ENCODE data around the gene KRT9.
"Not testable (repeated sequence)": the region's sequence is repeated elsewhere in the genome, so short reads cannot be mapped to it uniquely, and the experiment has no call there.

KRT9 gene

GRCh38 chr17:41599680-41600079 lies 27.8 kb upstream of the KRT9 start:
- DNase-seq = no peak

DNA sequence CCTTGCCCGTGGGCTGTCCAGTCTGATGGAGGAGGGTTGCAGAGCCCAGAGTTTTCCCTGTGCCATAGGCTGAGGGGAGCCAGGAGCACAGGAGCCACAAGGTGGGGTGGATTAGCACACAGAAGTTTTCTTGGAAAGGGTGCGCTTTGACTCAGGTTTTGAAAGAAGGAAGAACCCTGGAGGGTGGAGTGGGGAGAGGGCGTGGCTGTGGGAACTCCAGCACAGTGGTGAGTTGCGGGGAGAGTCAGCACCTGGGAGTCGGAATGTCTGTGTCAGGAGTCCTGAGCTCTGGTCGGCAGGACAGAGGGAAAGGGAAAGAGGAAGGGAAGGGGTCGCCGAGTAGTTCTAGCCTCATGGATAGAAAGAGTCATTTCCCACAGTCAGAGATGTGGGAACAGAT lies 23.7 kb upstream of the KRT9 start:
- DNase-seq = no peak

- DNase-seq = no peak
These were observed 22.6 kb upstream of the KRT9 start for GRCh38 chr17:41594363-41594915.

- DNase-seq = no peak
These were observed 21.6 kb upstream of the KRT9 start for GRCh38 chr17:41593306-41593981.

DNA sequence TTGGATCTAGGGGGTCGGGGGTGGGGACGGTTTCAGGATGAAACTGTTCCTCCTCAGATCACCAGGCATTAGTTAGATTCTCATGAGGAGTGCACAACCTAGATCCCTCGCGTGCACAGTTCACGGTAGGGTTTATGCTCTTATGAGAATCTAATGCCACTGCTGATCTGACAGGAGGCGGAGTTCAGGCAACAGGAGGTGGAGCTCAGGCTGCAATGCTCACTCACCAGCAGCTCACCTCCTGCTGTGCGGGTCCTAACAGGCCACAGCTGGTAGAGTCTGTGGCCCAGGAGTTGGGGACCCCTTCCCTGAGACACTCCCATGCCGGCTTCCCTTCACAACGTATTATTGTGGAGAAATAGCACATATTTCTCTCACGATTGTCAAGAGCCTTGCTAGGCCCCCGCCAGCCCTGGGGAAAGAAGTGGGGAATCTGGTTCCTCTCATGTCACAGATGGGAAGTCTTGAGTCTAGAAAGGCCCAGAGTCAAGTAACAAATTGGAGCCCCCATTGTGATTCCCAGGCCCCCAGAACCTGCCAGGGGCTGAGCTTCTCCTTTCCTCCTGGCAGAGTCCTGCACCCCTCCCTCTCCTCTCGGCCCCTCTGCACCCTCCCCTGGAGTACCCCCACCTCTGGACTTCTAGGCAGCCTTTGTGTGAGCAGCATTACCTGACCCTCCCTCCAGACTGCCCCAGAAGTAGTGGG lies 20.9 kb upstream of the KRT9 start:
- DNase-seq = no peak

- no peak for DNase-seq
These were observed 17.4 kb upstream of the KRT9 start for GRCh38 chr17:41589301-41589700.

DNA sequence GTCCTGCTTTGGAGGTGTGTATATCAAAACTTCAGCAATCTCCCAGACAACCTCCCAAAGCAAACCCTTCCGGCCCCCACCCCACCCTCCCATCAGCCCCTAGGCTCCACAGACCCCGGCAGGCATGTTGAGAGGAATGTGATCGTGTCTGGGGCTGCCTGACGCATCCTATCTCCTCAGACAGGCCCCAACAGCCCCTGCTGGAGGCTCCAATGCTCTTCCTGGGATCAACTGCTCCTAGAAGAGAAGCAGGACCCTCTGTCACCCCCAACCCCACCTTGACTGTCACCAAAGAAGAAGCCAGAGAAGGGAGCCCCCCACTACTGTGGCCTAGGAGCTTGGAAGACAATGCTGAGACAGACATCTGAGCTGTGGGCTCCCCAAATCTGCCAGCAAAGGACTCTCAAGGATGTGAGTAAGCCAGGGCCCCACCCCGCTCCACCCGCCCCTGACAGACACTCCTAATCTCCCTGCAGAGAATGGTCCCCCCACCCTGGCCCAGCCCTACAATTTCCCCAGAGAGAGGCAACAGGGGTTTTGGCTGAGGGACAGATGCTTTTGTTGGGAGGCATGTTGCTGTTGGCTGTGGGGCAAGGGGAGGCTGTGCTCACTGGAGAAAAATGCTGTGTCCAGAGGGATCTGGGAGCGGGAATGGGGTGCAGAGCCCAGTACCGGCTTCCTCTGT lies 16.4 kb upstream of the KRT9 start:
- peak; percentile 16 for DNase-seq

DNA sequence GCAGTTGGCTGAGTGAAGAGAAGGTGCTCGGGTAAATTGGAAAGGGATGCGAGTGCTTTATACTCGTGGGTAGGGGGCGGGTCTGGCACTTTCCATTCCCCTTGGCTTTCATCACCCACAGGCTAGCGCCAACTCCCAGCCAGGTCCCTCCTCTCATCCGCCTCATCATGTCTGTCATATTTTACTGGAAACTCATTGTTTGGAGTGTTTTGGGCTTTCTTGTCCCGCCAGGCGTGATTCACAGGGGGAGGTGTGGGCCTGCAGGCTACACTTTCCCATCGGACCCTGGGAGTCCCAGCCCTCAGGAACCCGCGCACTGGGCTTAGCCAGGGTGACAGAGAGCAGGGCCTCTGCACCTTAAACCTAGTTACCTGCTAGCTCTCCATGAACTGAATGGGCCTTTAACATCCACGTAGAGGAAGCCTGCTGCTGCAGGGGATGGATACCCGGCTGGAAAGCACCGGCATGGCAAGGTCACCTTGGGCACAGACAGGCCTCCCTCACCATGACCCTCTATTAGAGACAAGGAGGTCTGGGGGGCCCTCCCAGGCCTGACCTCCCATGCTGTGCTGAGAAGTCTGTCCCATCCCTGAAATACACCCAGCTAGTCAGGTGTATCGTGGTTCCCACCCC lies 15.1 kb upstream of the KRT9 start, which contains the start of gene KRT14:
KRT14 (minus strand) TSS at position 33 of the 633 bp plus-strand sequence. CDS start 61 bp downstream, outside the sequence.
- no peak for DNase-seq

- DNase-seq = no peak
These were observed 13.6 kb upstream of the KRT9 start for GRCh38 chr17:41585301-41586056.

- DNase-seq = not testable (repeated sequence)
These were observed 12.6 kb upstream of the KRT9 start for GRCh38 chr17:41584331-41584927.

DNA sequence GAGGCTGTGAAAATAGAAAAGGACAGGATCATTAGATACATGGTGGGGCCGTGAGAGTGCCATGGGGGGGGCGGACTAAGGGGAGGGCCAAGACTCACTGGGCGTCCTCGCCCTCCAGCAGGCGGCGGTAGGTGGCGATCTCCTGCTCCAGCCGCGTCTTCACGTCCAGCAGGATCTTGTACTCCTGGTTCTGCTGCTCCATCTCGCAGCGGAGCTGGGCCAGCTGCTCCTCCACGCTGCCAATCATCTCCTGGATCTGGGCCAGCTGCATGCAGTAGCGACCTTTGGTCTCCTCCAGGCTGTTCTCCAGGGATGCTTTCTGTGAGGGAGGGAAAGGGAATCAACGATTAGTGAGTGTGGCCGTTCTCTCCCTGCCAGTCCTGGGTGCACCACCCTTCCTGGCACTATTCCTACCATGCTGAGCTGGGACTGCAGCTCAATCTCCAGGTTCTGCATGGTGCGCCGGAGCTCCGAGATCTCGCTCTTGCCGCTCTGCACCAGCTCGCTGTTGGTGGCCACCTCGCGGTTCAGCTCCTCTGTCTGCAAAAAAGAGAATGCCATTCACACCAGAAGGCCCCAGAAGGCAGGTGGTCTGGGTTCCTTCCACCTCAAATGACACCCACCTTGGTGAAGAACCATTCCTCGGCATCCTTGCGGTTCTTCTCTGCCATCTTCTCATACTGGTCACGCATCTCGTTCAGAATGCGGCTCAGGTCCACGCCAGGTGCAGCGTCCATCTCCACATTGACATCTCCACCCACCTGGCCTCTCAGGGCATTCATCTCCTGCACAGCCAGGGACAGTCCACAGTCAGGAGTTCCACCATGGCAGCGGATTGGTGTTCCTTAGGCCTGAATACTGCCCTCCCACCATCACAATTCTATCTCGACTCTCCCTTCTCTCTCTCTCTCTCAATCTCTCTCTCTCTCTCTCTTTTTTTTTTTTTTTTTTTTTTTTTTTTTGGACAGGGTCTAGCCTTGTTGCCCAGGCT lies 11.6 kb upstream of the KRT9 start:
- DNase-seq = no peak

DNA sequence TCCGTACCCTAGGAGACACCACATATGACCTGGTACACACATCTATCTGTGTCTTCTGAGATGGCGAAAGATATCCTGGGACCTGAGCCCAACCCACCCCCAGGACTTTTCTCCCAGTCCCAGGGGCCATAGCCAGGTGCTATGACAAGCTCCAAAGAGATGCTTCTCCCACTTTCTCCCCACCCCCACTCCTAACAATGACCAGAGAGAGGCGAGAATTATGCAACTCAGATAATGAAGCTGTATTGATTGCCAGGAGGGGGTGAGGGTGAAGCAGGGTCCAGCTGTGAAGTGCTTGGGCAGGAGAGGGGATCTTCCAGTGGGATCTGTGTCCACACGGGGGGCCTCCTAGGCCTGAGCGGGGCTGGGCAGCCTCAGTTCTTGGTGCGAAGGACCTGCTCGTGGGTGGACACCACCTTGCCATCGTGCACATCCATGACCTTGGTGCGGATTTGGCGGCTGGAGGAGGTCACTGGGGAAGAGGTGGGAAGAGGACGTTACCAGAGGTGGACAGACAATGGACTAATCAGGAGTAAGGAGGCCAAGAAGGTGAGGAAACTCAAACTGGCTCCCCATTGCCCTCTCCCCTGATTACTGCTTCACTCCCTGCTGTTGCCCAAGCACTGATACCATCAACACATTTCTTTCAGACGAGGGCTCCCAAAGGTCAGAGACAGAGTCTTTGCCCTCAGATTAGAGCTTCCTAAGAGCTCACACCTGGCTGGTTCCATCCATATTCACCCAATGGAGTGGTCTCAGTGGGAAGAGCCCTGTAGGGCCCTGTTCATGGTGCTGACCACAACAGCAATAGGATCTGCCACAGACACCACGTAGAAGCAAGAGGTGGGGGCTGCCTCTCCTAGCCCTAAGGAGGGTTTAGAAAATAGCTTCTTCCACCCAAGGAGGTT lies 10.5 kb upstream of the KRT9 start:
- DNase-seq = not testable (repeated sequence)

- DNase-seq = no peak
These were observed 9.7 kb upstream of the KRT9 start for GRCh38 chr17:41581366-41582060.

DNA sequence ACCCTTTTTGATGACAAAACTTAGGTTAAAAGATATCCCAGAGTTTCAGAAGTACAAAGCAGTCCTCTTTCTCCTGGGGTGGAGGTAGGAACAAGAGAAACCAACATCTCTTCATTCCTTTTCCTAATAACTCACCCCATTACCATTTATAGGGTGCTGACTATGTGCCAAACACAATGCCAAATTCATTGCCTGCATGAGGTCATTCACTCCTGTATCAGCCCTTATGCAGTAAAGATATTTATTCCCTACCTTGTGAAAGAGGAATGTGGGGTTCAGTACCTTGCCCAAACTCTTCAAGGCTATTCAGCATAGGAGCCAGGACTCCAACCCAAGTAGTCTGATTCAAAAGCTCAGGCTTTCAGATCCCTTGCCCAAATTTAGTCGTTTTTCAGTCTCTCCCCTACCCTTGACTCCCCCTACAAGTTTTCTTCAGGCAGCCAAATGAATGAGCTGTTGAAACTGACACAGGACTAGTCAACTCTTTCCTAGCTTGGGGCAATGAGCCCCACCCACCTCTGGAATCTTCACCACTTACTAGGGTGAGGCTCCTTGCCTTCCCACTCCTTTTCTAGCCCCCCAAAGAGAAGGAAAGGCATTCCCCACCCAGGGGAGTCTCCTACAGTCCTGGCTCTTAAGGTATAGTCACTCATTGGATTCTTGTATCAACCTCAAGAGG lies 9.0 kb upstream of the KRT9 start:
- DNase-seq = peak; percentile 23

- no peak for DNase-seq
These were observed 8.4 kb upstream of the KRT9 start for GRCh38 chr17:41580244-41580575.

DNA sequence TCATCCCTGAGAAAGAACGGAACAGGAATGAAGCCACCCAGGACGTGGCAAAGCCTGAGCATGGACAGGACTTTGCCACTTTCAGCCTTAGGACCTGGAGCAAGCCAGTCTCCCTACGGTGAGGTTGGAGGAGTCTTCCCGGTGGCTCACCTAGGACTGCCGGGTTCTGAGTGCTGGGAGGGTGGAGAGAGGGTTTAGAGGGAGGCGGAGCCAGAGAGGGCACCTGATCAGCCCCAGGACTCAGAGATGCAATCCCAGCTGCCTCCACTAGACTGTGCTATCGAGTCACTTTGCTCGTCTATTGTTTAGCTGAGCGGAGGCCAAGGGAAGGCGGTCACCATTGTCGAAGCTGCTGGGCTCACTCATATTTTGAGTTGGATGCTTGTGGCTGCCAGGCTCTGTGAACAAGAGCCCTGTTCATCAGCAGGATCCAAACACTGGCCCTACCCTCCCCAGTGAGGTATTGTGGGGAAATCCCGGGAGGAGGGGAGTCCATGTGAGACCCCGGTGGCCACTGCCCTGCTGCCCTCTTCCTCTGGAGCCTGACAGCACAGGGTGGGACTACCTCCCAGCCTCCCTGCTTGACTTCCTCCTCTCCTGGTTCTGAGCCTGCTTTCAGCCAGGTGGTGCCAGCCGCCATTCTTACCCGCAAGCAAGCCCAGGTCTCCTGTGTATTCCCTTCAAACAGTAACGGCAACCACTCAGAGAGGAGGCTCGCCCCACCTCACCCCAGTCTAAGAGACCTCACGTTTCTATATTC lies 7.8 kb upstream of the KRT9 start:
- DNase-seq = peak; percentile 83

- DNase-seq = no peak
These were observed 7.1 kb upstream of the KRT9 start for GRCh38 chr17:41578971-41579370.

DNA sequence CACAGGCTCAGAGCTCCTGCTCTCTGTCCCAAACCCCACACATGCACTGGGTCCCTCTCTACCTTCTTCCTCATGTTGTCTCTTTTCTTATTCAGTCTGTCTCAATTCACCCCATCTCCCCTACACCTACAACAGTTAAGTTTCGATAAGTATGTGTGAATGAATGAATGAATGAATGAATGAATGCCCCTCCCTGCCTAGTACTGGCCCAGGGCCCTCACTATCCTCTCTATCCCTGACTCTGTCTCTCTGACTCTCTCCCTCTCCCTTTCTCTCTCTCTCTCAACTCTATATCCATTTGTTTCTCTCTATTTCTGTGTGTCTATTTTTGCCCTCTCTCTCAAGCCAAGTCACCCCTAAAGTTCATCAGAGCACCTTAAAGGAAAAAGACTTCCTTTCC lies 6.7 kb upstream of the KRT9 start:
- DNase-seq = no peak
